Muscle layer of duodenum (tissue), 2 donors: ENCODE measurements around the gene KCNIP2.

ENCODE experiments used
- H3K27ac ChIP-seq: one replicate; pipeline ENCODE4 v1.7.0; 2013; ENCODE audit warnings: mild to moderate bottlenecking, low read length
- H3K27me3 ChIP-seq: one replicate; pipeline ENCODE4 v1.7.0; 2013; ENCODE audit warnings: low read depth, mild to moderate bottlenecking, control low read depth, low read length
- H3K36me3 ChIP-seq, 2 donors: one replicate each; pipeline ENCODE4 v1.7.0; 2013; ENCODE audit warnings: low read length in 2 of 2, control low read depth in 1 of 2, mild to moderate bottlenecking in 1 of 2; ENCODE audit not compliant: insufficient read depth in 2 of 2, control insufficient read depth in 1 of 2
- H3K4me1 ChIP-seq, 2 donors: one replicate each; pipeline ENCODE4 v1.7.0; 2013; ENCODE audit warnings: low read length in 2 of 2, mild to moderate bottlenecking in 2 of 2, control low read depth in 1 of 2, moderate library complexity in 1 of 2; ENCODE audit not compliant: insufficient read depth in 2 of 2, control insufficient read depth in 1 of 2
- H3K4me3 ChIP-seq, 2 donors: one replicate each; pipeline ENCODE4 v1.7.0; 2013; ENCODE audit warnings: low read length in 2 of 2, low read depth in 1 of 2, mild to moderate bottlenecking in 1 of 2
- H3K9me3 ChIP-seq, 2 donors: one replicate each; pipeline ENCODE4 v1.7.0; 2013; ENCODE audit warnings: low read length in 2 of 2, control low read depth in 1 of 2, mild to moderate bottlenecking in 1 of 2; ENCODE audit not compliant: control insufficient read depth in 1 of 2
- donor health status: healthy.

KCNIP2 gene

DNA sequence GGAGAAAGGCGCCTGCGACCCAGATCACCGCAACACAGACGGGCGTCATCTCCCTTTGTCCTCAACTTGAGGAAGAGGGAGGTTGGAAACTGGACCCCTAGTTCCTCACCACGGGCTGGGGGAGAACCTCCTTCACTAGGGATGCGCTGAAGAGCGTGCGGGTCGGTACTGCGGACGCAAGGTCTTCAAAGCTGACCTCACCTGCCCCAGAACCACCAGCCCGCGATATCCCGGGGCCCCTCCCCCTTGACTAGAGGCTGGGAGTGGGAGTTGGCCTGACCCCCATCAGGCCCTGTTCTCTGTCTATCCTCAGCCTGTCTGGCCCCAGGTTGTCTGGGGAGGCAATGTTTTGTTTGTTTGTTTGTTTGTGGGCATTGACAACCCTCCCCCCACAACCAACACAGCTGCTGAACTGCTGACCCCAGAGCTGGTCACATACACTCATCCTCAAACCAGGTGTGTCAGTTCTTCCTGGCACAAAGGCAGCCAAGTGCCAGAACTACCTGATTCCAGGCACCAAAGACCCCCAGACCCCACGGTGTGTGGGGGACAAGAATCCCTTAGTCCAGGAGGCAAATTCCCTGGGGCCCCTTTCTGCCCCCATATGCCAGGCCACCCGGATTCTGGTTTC, 63.3 kb downstream of the KCNIP2 start:
- Histone ChIP-seq H3K4me1 (peaks cover 8 to 50% of the 10 kb centered on the region in 2 donors), H3K27me3 (peaks cover 31% of the 10 kb centered on the region), H3K36me3 (peaks cover 11 to 14% of the 10 kb centered on the region in 2 donors)

DNA sequence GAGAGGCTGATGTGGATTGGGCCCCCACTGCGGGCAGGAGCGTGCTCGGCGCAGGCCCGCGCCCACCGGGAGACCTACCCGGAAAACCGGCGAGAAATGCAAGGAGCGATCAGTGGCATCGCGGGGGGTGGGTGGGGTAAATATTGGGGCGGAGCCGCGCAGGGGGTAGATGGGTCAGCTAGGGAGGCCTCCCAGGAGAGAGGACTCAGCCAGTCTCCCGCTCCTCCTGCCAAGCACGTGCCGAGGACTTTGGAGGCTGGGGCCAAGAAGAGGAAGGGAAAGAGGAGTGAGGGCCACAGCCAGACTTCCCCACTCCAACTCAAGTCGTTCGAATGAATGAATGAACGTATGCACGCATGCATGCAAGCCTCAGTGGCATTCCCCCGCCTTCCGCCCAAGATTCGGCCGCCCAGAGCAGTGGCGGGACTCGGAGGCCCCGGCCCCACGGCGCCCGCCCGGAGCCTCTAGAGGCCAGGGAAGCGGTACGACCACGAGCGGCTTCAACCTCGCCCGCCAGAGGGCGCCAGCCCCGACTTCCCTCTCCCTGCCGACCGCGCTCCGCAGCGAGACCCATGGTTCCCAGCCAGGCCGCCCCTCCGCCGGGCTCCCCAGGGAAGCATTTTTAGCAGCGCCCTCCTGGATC, 63.9 kb downstream of the KCNIP2 start:
- Histone ChIP-seq H3K4me1 (peaks cover 8 to 56% of the 10 kb centered on the region in 2 donors), H3K4me3 (peak overlapping the region; percentile 46 to 54), H3K9me3 (no peaks in the 10 kb centered on the region), H3K27me3 (peaks cover 37% of the 10 kb centered on the region), H3K36me3 (peaks cover 5 to 7% of the 10 kb centered on the region in 2 donors), H3K27ac (no peak overlapping the region)

More for the DNA sequence above, 63.3 kb downstream of the KCNIP2 start:
- Histone ChIP-seq H3K4me3 (peak overlapping the region; percentile 46 to 54), H3K27ac (no peak overlapping the region), H3K9me3 (no peaks in the 10 kb centered on the region)

DNA sequence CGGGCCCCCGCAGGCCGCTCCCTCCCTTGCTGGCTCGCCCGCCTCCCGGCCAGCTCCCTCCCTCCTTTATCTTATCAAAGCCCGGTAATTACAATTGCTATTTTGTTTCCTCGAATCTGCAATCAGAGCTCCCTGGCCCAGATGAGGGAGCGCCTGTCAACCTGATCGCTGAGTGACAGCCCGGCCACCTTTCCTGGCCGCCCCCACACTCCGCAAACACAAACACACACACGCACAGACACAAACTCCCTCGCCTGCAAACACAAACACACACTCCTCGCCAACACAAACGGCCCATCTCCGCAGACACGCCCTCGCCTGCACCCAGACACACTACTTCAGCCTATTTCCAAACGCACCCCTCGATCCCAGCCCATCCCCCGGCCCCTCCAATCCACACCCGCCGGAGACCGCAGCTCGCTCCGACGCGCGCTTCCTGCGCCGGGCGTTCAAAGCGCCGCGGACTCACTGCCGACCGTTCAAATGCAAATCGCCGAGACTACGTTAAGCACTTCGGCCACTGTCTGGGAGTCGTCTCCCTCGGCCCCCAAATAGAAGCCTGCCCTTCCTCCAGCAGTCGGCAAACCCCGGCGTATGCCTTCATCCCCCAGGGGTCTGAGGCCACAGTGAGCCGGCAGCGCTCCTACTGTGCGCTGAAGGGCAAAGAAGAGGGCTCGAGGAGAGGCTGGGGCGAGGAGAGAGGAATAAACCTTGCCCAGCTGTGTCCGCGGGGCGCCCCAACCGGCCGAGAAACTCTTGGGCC, 64.6 kb downstream of the KCNIP2 start:
- Histone ChIP-seq H3K4me3 (peak overlapping the region; percentile 46 to 54), H3K36me3 (peaks cover 0 to 2% of the 10 kb centered on the region in 2 donors), H3K27me3 (peaks cover 44% of the 10 kb centered on the region), H3K4me1 (peaks cover 8 to 53% of the 10 kb centered on the region in 2 donors), H3K9me3 (no peaks in the 10 kb centered on the region), H3K27ac (no peak overlapping the region)

DNA sequence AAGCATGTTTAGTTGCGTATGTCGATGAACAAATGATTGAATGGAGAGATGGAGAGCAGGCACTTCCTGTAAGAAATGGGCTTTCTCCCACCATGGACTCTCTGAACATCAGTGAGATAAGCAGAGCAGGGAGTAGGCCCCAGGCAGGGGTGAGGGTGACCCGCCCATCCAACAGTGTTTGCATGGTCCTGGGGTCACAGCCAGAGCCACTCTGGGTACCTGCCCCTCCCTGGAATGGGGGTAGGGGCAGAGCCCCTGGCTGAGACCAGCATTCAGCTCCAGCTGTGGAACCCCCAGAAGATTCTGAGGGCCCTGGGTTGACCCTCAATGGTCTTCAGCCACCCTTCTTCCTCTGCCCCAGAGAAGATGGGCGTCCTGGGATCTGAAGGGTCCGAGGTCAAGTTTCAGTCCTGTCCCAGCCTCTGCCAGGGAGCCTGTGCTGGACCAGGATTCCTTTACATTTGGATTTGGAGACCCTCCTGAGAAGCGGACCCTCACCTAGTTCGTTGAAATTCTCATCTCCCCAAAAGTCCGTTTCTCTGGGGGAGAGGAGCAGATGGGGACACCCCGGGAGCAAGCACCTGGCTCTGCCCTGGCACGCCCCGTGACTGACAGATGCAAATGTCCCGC, 65.3 kb downstream of the KCNIP2 start:
- Histone ChIP-seq H3K36me3 (no peaks in the 10 kb centered on the region), H3K4me1 (peaks cover 8 to 47% of the 10 kb centered on the region in 2 donors), H3K27me3 (peaks cover 51% of the 10 kb centered on the region), H3K27ac (no peak overlapping the region), H3K9me3 (no peaks in the 10 kb centered on the region), H3K4me3 (no peak overlapping the region)

DNA sequence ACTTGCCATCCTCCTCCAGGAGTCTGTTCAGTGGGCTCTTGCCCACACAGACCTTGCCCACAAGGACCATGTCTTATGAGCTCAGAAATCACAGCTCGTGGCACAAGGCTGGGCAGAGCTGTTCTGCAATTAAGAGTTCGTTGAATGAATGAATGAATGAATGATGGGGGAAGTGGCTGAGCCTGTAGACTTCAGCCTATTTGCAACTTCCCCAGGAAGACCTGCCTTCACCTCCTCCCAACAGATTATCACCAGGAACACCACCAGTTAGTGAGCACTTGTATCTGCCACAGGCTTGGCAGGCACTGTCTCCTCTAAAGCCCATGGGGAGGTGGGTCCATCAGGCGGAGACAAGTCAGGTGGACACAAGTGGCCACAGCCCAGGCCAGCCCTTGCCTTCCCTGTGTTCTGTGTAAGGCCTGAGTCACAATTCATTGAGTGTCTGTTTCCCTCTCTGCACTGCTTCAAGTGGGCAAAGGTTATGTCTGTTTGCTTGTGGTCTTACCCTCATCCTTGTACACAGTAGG, 65.9 kb downstream of the KCNIP2 start:
- Histone ChIP-seq H3K4me3 (no peak overlapping the region), H3K27me3 (peaks cover 56% of the 10 kb centered on the region), H3K9me3 (no peaks in the 10 kb centered on the region), H3K36me3 (no peaks in the 10 kb centered on the region), H3K27ac (no peak overlapping the region), H3K4me1 (peaks cover 8 to 44% of the 10 kb centered on the region in 2 donors)

DNA sequence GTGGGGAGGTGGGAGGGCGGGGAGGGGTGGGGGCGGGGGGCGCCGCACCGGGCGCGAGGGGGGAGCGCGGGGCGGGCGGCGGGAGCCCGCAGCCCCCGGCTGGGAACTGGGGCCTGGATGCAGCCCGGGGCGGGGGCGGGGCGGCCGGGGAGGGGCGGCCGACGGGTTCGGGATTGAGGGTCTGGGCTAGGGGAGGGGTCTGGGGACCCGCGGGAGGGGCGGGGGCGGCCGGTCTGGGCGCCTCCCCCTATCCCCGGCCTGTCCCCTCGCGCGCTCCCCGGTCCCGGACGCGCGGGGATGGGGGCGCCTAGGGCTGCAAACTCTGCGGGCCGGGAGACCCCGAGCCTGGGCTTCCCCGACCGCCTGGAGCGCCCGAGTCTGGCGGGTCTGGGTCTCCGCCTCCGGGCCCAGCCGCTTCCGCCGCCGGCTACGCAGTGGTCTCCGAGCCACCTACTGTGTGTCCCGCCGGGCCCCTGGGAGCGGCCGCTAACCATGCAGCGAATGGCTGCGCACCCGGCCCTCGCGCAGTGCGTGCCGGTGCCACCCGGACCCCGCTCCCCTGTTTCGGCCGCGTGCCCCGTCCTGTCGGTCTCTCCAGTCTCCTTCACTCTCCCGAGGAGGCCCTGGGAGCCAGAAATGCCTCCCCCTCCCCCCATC, 67.3 kb downstream of the KCNIP2 start:
- Histone ChIP-seq H3K9me3 (no peaks in the 10 kb centered on the region), H3K4me1 (peaks cover 8 to 31% of the 10 kb centered on the region in 2 donors), H3K4me3 (no peak overlapping the region), H3K27me3 (peaks cover 70% of the 10 kb centered on the region), H3K27ac (no peak overlapping the region), H3K36me3 (no peaks in the 10 kb centered on the region)
